GM21515 (cell line): ENCODE results near the gene AKT1.
"Not testable (repeated sequence)": the region's sequence is repeated elsewhere in the genome, so short reads cannot be mapped to it uniquely, and the experiment has no call there.

Experiments used
- ATAC-seq: cut with Tn5 transposase; IDR thresholded peaks from one replicate; pipeline ENCODE4 v1.9.1; 2021; ENCODE audit not compliant: unreplicated experiment

Gene AKT1

GRCh38 chr14:104741108-104741802 is 54.3 kb downstream of the AKT1 start:
- no peak for ATAC-seq

- no peak for ATAC-seq
Measured at GRCh38 chr14:104739546-104740516, 55.7 kb downstream of the AKT1 start.

- ATAC-seq: no peak
Measured at GRCh38 chr14:104739026-104739425, 56.5 kb downstream of the AKT1 start.

- no peak for ATAC-seq
Measured at GRCh38 chr14:104738375-104739019, 57.1 kb downstream of the AKT1 start.

GRCh38 chr14:104735830-104736642 is 59.5 kb downstream of the AKT1 start:
- no peak for ATAC-seq

GRCh38 chr14:104734991-104735779 is 60.4 kb downstream of the AKT1 start:
- no peak for ATAC-seq

- ATAC-seq: no peak
Measured at GRCh38 chr14:104734601-104734990, 61.0 kb downstream of the AKT1 start.

GRCh38 chr14:104734051-104734587 is 61.4 kb downstream of the AKT1 start:
- ATAC-seq: no peak

- no peak for ATAC-seq
Measured at GRCh38 chr14:104732931-104733681, 62.4 kb downstream of the AKT1 start.

- ATAC-seq: no peak
Measured at GRCh38 chr14:104732355-104732804, 63.2 kb downstream of the AKT1 start.

- no peak for ATAC-seq
Measured at GRCh38 chr14:104731320-104732294, 63.9 kb downstream of the AKT1 start.

GRCh38 chr14:104730487-104730886 is 65.1 kb downstream of the AKT1 start:
- ATAC-seq: no peak

- ATAC-seq: no peak
Measured at GRCh38 chr14:104729835-104730181, 65.7 kb downstream of the AKT1 start.

GRCh38 chr14:104729176-104729834 is 66.2 kb downstream of the AKT1 start:
- not testable (repeated sequence) for ATAC-seq

GRCh38 chr14:104728631-104729030 is 66.9 kb downstream of the AKT1 start:
- ATAC-seq: no peak

GRCh38 chr14:104726600-104727451 is 68.7 kb downstream of the AKT1 start:
- no peak for ATAC-seq
